HG03432 (cell line): ENCODE measurements around the gene TMEM131L.
"Not testable (repeated sequence)": the region's sequence is repeated elsewhere in the genome, so short reads cannot be mapped to it uniquely, and the experiment has no call there.

Source experiments
- ATAC-seq: cut with Tn5 transposase; IDR thresholded peaks from one replicate; pipeline ENCODE4 v1.9.1; 2021; ENCODE audit warnings: mild to moderate bottlenecking, moderate library complexity; ENCODE audit not compliant: unreplicated experiment

TMEM131L gene

GRCh38 chr4:153566631-153567150 lies 100.5 kb downstream of the TMEM131L start:
- ATAC-seq: no peak

DNA sequence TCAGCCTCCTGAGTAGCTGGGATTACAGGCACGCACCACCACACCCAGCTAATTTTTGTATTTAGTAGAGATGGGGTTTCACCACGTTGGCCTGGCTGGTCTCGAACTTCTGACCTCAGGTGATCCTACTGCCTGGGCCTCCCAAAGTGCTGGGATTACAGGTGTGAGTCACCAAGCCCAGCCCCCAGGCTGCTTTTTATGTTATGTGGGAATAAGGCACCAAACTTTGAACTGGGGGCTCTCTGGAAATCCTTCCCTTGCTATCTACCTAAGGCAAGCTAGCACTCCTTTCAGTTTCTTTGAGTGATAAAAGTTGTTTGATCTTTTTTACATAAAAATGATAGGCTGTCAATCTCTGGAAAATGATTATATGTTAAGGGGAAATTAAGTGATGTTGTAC lies 101.5 kb downstream of the TMEM131L start:
- ATAC-seq: not testable (repeated sequence)

GRCh38 chr4:153570228-153570973 lies 104.2 kb downstream of the TMEM131L start:
- ATAC-seq: peak; percentile 53

- ATAC-seq: no peak
Observed at GRCh38 chr4:153571006-153571545, 104.9 kb downstream of the TMEM131L start.

GRCh38 chr4:153572609-153573008 lies 106.4 kb downstream of the TMEM131L start:
- no peak for ATAC-seq

DNA sequence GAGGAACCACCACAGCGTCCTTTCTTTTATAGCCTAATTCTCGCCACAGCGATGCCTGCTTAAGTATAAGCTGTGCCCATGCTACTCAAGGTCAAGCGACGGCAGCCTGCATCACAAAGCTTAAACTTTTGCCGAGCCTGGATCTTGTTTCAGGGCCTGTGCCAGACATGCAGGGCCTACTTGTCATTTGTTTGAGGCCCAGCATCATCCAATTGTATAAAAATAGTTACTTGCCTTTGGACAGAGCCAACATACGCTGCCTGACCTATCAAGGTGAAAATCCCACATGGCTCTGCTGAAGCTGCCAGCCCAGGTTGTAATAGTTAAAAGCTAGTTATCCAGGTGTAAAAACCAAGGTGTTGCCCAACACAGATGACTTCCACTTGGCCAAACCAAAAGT lies 107.1 kb downstream of the TMEM131L start:
- no peak for ATAC-seq

- peak; percentile 60 for ATAC-seq
Observed at GRCh38 chr4:153573881-153574802, 108.0 kb downstream of the TMEM131L start.

DNA sequence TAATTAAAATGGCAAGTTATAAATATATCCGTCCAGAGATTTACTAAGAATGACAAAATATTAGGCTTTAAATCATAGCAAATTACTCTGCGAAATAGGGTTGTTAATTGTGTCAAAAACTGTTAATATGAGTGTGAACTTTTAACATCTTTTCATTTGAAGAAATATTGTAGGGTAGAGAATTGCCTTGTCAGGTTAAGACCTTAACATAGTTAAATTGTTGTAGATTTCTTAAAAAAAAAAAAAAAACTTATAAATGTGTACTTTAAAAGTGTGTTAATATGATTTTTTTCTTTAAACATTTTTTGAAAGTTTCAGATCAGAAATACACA lies 110.2 kb downstream of the TMEM131L start:
- ATAC-seq: no peak

GRCh38 chr4:153577053-153577452 lies 110.9 kb downstream of the TMEM131L start:
- ATAC-seq: no peak

GRCh38 chr4:153579410-153579809 lies 113.2 kb downstream of the TMEM131L start:
- ATAC-seq: peak; percentile 45

DNA sequence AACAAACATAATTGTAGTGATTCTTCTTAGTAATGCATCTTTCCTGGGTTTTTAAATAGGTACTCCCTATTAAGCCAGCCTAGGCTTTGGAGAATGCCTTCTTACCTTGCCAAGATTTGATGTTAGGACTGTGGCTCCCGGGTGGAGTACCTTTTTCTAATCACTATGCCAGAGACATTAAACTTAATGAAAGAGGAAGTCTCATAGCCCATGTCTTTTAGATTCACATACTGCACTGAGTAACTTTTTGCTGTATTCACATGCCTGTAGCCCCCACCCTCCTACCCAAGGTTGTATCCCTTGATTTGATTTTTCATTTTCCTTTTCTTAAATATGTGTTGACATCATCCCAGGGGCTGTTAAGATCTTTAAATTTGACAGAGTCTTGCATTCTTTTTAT lies 113.7 kb downstream of the TMEM131L start:
- ATAC-seq: peak; percentile 51

GRCh38 chr4:153582954-153583702 lies 117.0 kb downstream of the TMEM131L start:
- ATAC-seq: no peak

DNA sequence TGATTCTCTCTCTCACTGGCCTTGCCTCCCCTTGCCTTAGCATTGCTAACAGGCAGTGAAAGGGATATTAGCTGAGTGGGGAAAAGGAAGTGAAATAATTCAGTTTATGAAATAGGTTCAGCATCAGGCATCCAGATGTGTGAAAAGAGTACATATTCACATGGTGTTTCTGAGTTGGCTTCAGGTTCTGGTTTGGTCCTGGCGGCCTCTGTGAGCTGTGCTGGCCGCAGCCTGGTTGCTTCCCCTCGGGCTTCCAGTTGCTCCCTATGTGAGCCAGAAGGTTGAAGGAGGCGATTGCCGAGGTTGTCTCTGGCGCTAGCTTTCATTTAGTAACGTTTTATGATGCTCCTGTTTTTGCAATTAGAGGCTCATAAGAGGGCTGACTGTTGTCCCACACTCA lies 118.9 kb downstream of the TMEM131L start:
- no peak for ATAC-seq

- ATAC-seq: no peak
Observed at GRCh38 chr4:153589703-153590595, 123.8 kb downstream of the TMEM131L start.

DNA sequence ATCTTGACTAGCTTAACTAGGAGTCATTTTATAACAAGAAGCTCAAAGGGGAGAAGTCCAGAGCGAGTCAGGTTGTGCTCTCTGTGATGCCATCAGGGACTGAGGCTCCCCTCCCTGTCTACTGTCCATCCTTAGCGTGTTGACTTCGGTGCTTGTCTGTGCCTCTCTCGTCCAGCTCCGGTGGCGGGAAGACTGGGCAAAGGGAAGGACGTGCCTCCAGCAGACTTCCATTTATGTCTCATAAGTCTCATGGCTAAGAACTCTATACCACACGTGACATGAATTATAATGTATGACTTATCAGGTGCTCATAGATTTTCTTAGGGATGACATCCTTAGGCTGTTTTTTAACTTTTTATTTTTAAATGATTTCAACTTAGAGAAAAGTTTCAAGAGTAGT lies 125.3 kb downstream of the TMEM131L start:
- no peak for ATAC-seq

DNA sequence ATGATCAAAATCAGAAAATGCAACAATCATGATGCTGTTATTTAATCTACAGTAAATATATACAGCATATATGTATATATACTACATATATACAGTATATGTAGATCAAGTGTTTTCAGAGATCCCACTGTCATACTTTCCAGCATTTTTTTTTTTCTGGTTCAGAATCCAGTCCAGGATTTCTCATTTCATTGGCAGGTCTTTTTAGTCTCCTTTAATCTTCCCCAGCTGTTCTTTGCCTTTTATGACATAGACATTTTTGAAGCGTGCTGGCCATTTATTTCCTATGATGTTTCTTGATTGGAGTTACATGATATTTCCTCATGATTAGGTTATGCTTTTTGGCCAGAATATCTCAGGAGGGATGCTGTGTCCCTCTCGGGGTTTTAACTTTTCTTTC lies 125.9 kb downstream of the TMEM131L start:
- ATAC-seq: no peak

- no peak for ATAC-seq
Observed at GRCh38 chr4:153593161-153593560, 127.0 kb downstream of the TMEM131L start.

- ATAC-seq: no peak
Observed at GRCh38 chr4:153594210-153594609, 128.1 kb downstream of the TMEM131L start.

DNA sequence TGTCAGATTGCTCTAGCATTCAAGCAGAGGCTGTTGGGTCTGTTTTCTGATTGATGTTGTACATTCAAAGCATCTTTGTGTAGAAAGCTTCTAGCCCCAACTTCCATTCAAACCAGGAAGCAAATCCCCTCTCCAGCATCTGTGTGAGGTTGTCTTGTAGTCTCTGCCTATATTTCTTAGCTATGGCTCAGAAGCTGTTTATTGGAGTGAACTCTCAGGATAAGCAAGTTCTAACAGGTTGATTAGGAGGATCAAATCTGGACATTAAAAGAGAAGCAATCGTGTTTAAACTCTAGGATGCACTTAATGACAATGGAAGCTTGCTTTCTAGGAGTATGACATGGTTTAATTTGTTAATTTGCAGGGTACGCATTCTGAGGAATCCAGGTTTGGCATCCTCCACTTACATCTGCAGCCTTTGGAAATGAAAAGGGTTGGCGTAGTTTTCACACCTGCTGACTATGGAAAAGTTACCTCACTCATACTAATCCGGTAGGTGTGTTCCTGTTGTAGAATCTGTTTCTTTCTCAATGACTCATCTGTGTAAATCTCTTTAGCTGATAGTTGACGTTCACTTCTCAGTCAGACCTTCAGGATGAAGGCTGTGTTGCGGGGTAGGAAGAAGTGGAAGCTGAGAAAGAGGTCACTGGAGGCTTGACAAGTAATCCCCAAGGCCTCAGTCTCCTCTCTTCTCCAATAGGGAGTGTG lies 129.9 kb downstream of the TMEM131L start:
- ATAC-seq: no peak
